Measurements from ENCODE around the gene MYBPC3.

DNA sequence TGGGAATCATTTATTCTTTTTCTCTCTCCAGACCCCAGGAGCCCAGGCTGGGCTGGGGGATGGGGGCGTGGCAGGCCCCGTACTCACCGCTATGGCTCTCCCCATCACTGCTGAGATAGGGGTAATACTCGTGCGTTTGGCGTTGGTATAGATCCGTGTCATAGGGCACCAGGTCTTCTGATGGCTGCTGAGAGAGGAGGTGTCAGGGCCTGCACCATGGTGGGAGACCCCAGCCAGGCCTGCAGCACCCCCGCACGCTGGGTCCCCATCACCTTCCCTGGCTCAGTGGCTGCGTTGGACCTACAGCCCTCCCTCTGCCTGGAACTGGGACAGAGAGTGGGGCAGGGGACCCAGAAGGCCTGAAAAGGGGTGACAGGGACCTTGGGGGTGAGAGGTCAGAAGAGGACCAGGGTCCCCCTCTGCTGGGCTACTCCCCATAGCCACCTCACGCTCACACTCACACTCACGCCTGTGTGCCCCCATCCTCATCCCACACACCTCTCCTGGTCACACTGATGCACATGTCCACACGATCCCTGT is 23.1 kb upstream of the MYBPC3 start:
- TF ChIP-seq, protein P1, sequence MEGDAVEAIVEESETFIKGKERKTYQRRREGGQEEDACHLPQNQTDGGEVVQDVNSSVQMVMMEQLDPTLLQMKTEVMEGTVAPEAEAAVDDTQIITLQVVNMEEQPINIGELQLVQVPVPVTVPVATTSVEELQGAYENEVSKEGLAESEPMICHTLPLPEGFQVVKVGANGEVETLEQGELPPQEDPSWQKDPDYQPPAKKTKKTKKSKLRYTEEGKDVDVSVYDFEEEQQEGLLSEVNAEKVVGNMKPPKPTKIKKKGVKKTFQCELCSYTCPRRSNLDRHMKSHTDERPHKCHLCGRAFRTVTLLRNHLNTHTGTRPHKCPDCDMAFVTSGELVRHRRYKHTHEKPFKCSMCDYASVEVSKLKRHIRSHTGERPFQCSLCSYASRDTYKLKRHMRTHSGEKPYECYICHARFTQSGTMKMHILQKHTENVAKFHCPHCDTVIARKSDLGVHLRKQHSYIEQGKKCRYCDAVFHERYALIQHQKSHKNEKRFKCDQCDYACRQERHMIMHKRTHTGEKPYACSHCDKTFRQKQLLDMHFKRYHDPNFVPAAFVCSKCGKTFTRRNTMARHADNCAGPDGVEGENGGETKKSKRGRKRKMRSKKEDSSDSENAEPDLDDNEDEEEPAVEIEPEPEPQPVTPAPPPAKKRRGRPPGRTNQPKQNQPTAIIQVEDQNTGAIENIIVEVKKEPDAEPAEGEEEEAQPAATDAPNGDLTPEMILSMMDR (IDR thresholded peaks at IDR 0.05) = no peak
- no peak for TF ChIP-seq POLR2AphosphoS5 (IDR thresholded peaks at IDR 0.05; ENCODE audit: insufficient read depth in 1 of 2, low read depth in 1 of 2)

Data from vagina (tissue), 2 donors.